Right kidney (tissue), 1 donor: ENCODE results near the gene SMAGP.

ENCODE experiments used
- DNase-seq: peaks from one replicate; pipeline ENCODE4 v3.0.0-alpha.2; 2016

Gene SMAGP

DNA sequence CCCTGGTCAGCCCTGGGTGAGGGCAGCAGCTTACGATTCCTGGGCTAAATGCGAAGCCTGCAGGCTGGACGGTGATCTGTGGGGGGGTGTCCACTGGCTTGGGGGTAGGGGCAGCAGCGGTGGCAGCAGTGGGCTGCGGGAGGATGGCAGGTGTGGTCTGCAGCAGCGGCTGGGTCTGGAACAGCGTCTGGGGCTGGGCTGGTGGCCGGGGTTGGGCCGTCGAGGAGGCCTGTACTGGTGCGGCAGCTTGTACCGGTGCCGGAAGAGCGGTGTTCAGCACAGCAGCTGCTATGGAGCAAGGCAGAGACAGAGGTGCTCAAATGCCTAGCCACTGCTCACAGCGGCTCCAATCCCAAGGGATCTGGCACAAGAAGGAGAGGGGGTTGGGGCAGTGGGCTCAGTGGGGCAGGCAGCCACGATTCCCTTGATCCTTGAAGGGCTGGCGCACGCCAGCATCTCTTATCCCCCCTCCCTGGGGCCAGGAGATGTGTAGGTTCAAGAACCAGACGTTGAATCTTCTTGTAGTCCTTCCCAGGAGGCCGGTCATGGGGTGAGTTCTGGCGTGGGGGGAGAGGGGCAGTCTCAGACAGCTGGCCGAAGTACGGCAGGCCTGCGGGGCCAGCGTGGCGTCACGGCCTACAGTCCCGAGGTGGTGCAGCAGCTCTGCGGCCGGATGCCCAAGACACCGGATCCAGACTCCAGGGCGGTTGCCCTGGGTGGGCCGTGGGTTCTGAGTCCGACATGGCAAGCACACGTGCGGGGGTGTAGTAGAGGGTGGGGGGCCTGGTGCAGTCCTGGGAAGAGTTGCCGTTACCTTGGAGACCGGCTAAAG lies 72.3 kb downstream of the SMAGP start:
- DNase-seq: no peak

- DNase-seq: no peak
Observed at GRCh38 chr12:51196547-51196946, 73.7 kb downstream of the SMAGP start.

GRCh38 chr12:51195841-51196240 lies 74.4 kb downstream of the SMAGP start:
- no peak for DNase-seq
